ENCODE results near the gene LRRC73. TPM values are rescaled to one million over a fixed set of nuclear protein-coding genes. Genes with fewer than 3 reads are reported as not detected.
A peak's percentile ranks its signal among the peaks of the same experiment; 100 is the strongest.
"Not testable (repeated sequence)": the region's sequence is repeated elsewhere in the genome, so short reads cannot be mapped to it uniquely, and the experiment has no call there.

Gene LRRC73
- total and polyA plus RNA-seq, 8 donors, result 0.38 to 1.5 (median 0.82) TPM

DNA sequence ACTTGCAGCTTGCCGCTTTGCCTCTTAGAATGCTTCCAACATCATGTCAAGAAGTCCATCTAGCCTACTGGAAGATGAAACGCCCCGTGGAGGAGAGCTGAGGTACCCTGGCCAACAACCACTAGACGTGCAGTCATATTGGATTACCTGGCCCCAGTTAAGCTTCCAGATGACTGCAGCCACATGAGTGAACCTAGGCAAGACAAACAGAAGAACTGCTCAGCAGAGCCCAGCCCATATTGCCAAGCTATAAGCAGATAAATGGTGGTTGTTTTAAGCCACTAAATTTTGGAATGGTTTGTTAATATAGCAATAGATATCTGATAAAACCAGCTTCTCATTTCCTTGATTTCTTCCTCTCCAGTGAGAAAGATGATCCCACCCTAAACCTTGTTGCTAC, 50.1 kb downstream of the LRRC73 start:
- ATAC-seq (no peak), DNase-seq (peak in 1 of 6 donors; percentile 2), FAIRE-seq (no peak)
- 64 to 76% methylated on average over 4 of the region's 4 CpGs for WGBS, 2 donors
- intact Hi-C loops (cut with DNase I), result no loop called here
- H3K36me3 ChIP-seq, result no peaks in the 10 kb centered on the region
- TF ChIP-seq, protein P1, sequence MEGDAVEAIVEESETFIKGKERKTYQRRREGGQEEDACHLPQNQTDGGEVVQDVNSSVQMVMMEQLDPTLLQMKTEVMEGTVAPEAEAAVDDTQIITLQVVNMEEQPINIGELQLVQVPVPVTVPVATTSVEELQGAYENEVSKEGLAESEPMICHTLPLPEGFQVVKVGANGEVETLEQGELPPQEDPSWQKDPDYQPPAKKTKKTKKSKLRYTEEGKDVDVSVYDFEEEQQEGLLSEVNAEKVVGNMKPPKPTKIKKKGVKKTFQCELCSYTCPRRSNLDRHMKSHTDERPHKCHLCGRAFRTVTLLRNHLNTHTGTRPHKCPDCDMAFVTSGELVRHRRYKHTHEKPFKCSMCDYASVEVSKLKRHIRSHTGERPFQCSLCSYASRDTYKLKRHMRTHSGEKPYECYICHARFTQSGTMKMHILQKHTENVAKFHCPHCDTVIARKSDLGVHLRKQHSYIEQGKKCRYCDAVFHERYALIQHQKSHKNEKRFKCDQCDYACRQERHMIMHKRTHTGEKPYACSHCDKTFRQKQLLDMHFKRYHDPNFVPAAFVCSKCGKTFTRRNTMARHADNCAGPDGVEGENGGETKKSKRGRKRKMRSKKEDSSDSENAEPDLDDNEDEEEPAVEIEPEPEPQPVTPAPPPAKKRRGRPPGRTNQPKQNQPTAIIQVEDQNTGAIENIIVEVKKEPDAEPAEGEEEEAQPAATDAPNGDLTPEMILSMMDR (IDR thresholded peaks at IDR 0.05), result no peak
- H3K27ac ChIP-seq, result no peak overlapping the region
- H3K27me3 ChIP-seq, result peaks cover 0 to 10% (median 0%) of the 10 kb centered on the region in 4 donors
- no peaks in the 10 kb centered on the region for H3K9me3 ChIP-seq
- H3K4me1 ChIP-seq, result peaks cover 0 to 3% (median 0%) of the 10 kb centered on the region in 3 donors
- no peak overlapping the region for H3K4me3 ChIP-seq

DNA sequence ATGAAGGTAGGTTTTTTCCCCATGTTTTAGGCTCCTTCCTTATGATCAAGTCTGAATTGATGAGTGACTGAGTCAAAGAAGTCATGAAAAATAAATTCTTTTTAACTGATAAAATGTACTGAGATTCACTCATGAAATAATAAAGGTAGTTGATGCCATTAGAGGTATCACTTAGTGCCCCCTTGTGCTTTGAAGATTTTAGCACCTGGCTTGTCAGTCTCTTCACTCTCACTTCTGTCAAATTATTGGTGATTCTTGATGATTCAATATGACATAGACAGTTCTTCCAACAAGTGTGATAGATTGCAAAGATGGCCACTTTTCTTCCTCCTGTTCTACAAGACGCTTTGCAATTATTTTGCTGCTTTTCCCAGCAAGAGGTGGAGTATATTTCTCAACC, 50.6 kb downstream of the LRRC73 start:
- Histone ChIP-seq H3K36me3 (no peaks in the 10 kb centered on the region), H3K27ac (no peak overlapping the region), H3K4me3 (no peak overlapping the region), H3K4me1 (peaks cover 0 to 3% (median 0%) of the 10 kb centered on the region in 3 donors), H3K9me3 (no peaks in the 10 kb centered on the region), H3K27me3 (peaks cover 0 to 10% (median 0%) of the 10 kb centered on the region in 4 donors)
- DNase-seq, result no peak
- FAIRE-seq, result no peak
- WGBS, 2 donors, result 64 to 67% methylated on average over 1 of the region's 1 CpG
- TF ChIP-seq, protein P1 (IDR thresholded peaks at IDR 0.05), result no peak
- intact Hi-C loops (cut with DNase I), result loop anchor here in 1 of 3 donors (10.0 kb wide), 1 partner anchor 45 kb away; no protein-coding TSS in a partner anchor
- no peak for ATAC-seq

DNA sequence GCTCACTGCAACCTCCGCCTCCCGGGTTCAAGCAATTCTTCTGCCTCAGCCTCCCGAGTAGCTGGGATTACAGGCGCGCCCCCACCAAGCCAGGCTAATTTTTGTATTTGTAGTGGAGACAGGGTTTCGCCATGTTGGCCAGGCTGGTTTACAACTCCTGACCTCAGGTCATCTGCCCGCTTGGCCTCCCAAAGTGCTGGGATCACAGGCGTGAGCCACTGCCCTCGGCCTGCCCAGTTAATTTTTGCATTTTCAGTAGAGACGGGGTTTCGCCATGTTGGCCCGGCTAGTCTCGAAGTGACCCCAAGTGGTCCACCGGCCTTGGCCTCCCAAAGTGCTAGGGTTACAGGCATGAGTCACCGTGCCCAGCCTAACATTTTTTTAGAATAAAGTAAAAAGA, 52.0 kb downstream of the LRRC73 start:
- H3K4me1 ChIP-seq, FAIRE-seq, H3K27ac ChIP-seq, H3K36me3 ChIP-seq, ATAC-seq, H3K4me3 ChIP-seq, H3K9me3 ChIP-seq: not testable (repeated sequence)
- DNase-seq, result peak in 1 of 6 donors; percentile 19
- intact Hi-C loops (cut with DNase I), result loop anchor here in 1 of 3 donors (10.0 kb wide), 1 partner anchor 47 kb away; no protein-coding TSS in a partner anchor
- H3K27me3 ChIP-seq, result peaks cover 0 to 10% (median 0%) of the 10 kb centered on the region in 4 donors
- 88 to 89% methylated on average over 15 of the region's 15 CpGs for WGBS, 2 donors

DNA sequence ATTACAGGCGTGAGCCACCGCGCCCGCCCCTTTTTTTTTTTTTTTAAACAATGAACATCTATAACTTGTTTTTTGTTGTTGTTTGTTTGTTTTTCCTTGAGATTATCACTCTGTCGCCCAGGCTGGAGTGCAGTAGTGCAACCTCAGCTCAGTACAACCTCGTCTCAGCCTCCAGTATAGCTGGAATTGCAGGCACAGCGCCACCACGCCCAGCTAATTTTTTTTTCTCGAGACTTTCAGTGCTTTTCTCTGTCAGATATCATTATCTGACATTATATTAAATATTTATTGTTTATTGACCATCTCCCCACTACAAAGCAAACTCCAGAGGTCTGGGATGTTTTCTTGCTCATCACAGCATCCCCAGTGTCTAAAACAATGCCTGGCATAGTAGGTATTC, 52.5 kb downstream of the LRRC73 start:
- no peaks in the 10 kb centered on the region for H3K9me3 ChIP-seq
- no peak overlapping the region for H3K4me3 ChIP-seq
- H3K36me3 ChIP-seq, result no peaks in the 10 kb centered on the region
- peaks cover 0 to 10% (median 0%) of the 10 kb centered on the region in 4 donors for H3K27me3 ChIP-seq
- peaks cover 0 to 3% (median 0%) of the 10 kb centered on the region in 3 donors for H3K4me1 ChIP-seq
- intact Hi-C loops (cut with DNase I), result loop anchor here in 1 of 3 donors (10.0 kb wide), 1 partner anchor 47 kb away; no protein-coding TSS in a partner anchor
- FAIRE-seq (no peak), DNase-seq (peak in 1 of 6 donors; percentile 4), ATAC-seq (no peak)
- TF ChIP-seq, protein P1 (IDR thresholded peaks at IDR 0.05), result no peak
- 43 to 60% methylated on average over 6 to 9 of the region's 9 CpGs for WGBS, 2 donors
- H3K27ac ChIP-seq, result no peak overlapping the region

Other genes with a start within 250 kb of the LRRC73 start
- under 1 TPM in 1 of 6 donors, not detected in 5; 0.16 TPM for gene SLC22A7, start 212.1 kb downstream of the LRRC73 start, total RNA-seq
- gene SLC22A7, start 212.1 kb downstream of the LRRC73 start, polyA plus RNA-seq, result not detected
- 1 to 10 TPM in 2 of 6 donors, under 1 TPM in 4; 0.46 to 4.6 (median 0.82) TPM for gene CRIP3, start 201.5 kb downstream of the LRRC73 start, total RNA-seq
- 1 to 10 TPM; 4.5 to 9.7 TPM for gene CRIP3, start 201.5 kb downstream of the LRRC73 start, polyA plus RNA-seq
- 10 to 100 TPM in 2 of 6 donors, 1 to 10 TPM in 4; 6.2 to 13.0 (median 8.7) TPM for gene ZNF318, start 140.7 kb downstream of the LRRC73 start, total RNA-seq
- 1 to 10 TPM; 6.2 to 9.4 TPM for gene ZNF318, start 140.7 kb downstream of the LRRC73 start, polyA plus RNA-seq
- gene ABCC10, start 82.8 kb downstream of the LRRC73 start, total RNA-seq, result 10 to 100 TPM; 14.0 to 21.8 (median 18.3) TPM
- 10 to 100 TPM; 40.1 to 54.8 TPM for gene ABCC10, start 82.8 kb downstream of the LRRC73 start, polyA plus RNA-seq
- gene DLK2, start 54.8 kb downstream of the LRRC73 start, total RNA-seq, result 1 to 10 TPM in 1 of 6 donors, under 1 TPM in 3, not detected in 2; 0.22 to 1.1 (median 0.34) TPM
- under 1 TPM; 0.26 to 0.30 TPM for gene DLK2, start 54.8 kb downstream of the LRRC73 start, polyA plus RNA-seq
- 10 to 100 TPM; 12.9 to 26.7 (median 15.4) TPM for gene TJAP1, start 32.8 kb downstream of the LRRC73 start, total RNA-seq
- gene TJAP1, start 32.8 kb downstream of the LRRC73 start, polyA plus RNA-seq, result 10 to 100 TPM; 43.9 to 44.5 TPM
- 10 to 100 TPM; 60.6 to 81.1 (median 69.7) TPM for gene YIPF3, start 6.6 kb upstream of the LRRC73 start, total RNA-seq
- 10 to 100 TPM; 60.3 to 92.2 TPM for gene YIPF3, start 6.6 kb upstream of the LRRC73 start, polyA plus RNA-seq
- gene POLR1C, start 6.7 kb upstream of the LRRC73 start, total RNA-seq, result 10 to 100 TPM; 10.2 to 20.9 (median 18.8) TPM
- 10 to 100 TPM; 15.7 to 31.3 TPM for gene POLR1C, start 6.7 kb upstream of the LRRC73 start, polyA plus RNA-seq
- 10 to 100 TPM; 18.1 to 25.7 (median 22.9) TPM for gene XPO5, start 65.7 kb upstream of the LRRC73 start, total RNA-seq
- gene XPO5, start 65.7 kb upstream of the LRRC73 start, polyA plus RNA-seq, result 10 to 100 TPM; 13.6 to 19.5 TPM
- 10 to 100 TPM in 2 of 6 donors, 1 to 10 TPM in 4; 6.1 to 12.6 (median 9.0) TPM for gene POLH, start 65.8 kb upstream of the LRRC73 start, total RNA-seq
- gene POLH, start 65.8 kb upstream of the LRRC73 start, polyA plus RNA-seq, result 1 to 10 TPM; 1.9 to 2.2 TPM
- 10 to 100 TPM; 23.6 to 57.5 (median 29.8) TPM for gene GTPBP2, start 118.9 kb upstream of the LRRC73 start, total RNA-seq
- gene GTPBP2, start 118.9 kb upstream of the LRRC73 start, polyA plus RNA-seq, result 10 to 100 TPM; 53.0 to 63.0 TPM
- gene MAD2L1BP, start 125.5 kb upstream of the LRRC73 start, total RNA-seq, result 10 to 100 TPM in 4 of 6 donors, 1 to 10 TPM in 2; 6.5 to 11.8 (median 10.1) TPM
- gene MAD2L1BP, start 125.5 kb upstream of the LRRC73 start, polyA plus RNA-seq, result 10 to 100 TPM in 1 of 2 donors, 1 to 10 TPM in 1; 9.1 to 18.6 TPM
- gene RSPH9, start 134.7 kb upstream of the LRRC73 start, total RNA-seq, result under 1 TPM in 3 of 6 donors, not detected in 3; 0.06 to 0.16 (median 0.12) TPM
- 1 to 10 TPM in 1 of 2 donors, under 1 TPM in 1; 0.08 to 1.1 TPM for gene RSPH9, start 134.7 kb upstream of the LRRC73 start, polyA plus RNA-seq
- 10 to 100 TPM; 10.9 to 18.2 (median 14.3) TPM for gene MRPS18A, start 177.4 kb upstream of the LRRC73 start, total RNA-seq
- gene MRPS18A, start 177.4 kb upstream of the LRRC73 start, polyA plus RNA-seq, result 10 to 100 TPM; 19.2 to 24.6 TPM